ENCODE results near the gene C1GALT1. TPM values are rescaled to one million over a fixed set of nuclear protein-coding genes. Genes with fewer than 3 reads are reported as not detected.

The C1GALT1 gene
- total RNA-seq, 1 experiment from 2014 or later, result 46.1 TPM

- Histone ChIP-seq H3K4me1 (no peaks in the 10 kb centered on the region), H3K27ac (no peak overlapping the region), H3K27me3 (no peaks in the 10 kb centered on the region), H3K4me3 (no peak overlapping the region), H3K36me3 (0 out of 2 replicates have a peak, but pooled peaks cover 6% of the 10 kb centered on the region), H3K9me3 (replicated peaks) (no peaks in the 10 kb centered on the region)
- no peak for DNase-seq
Observed at GRCh38 chr7:7254908-7255307, 72.6 kb downstream of the C1GALT1 start.

GRCh38 chr7:7256731-7257274 is 74.5 kb downstream of the C1GALT1 start:
- DNase-seq, result no peak
- Histone ChIP-seq H3K27ac (no peak overlapping the region), H3K4me1 (no peaks in the 10 kb centered on the region)

GRCh38 chr7:7257899-7258692 is 75.8 kb downstream of the C1GALT1 start:
- H3K9me3 ChIP-seq (replicated peaks), result 0 out of 2 replicates have a peak, but pooled peaks cover 2% of the 10 kb centered on the region
- DNase-seq, result no peak
- 0 out of 2 replicates have a peak, but pooled peaks cover 6% of the 10 kb centered on the region for H3K36me3 ChIP-seq
- no peaks in the 10 kb centered on the region for H3K27me3 ChIP-seq
- no peaks in the 10 kb centered on the region for H3K4me1 ChIP-seq
- H3K4me3 ChIP-seq, result no peak overlapping the region
- H3K27ac ChIP-seq, result no peak overlapping the region

More at GRCh38 chr7:7256731-7257274, 74.5 kb downstream of the C1GALT1 start:
- Histone ChIP-seq H3K36me3 (0 out of 2 replicates have a peak, but pooled peaks cover 6% of the 10 kb centered on the region), H3K4me3 (no peak overlapping the region), H3K9me3 (replicated peaks) (0 out of 2 replicates have a peak, but pooled peaks cover 2% of the 10 kb centered on the region), H3K27me3 (no peaks in the 10 kb centered on the region)

GRCh38 chr7:7261863-7262262 is 79.5 kb downstream of the C1GALT1 start:
- 0 out of 2 replicates have a peak, but pooled peaks cover 6% of the 10 kb centered on the region for H3K36me3 ChIP-seq
- H3K9me3 ChIP-seq (replicated peaks), result 0 out of 2 replicates have a peak, but pooled peaks cover 2% of the 10 kb centered on the region
- H3K27me3 ChIP-seq, result no peaks in the 10 kb centered on the region
- H3K4me3 ChIP-seq, result no peak overlapping the region
- H3K4me1 ChIP-seq, result peaks cover 24% of the 10 kb centered on the region
- H3K27ac ChIP-seq, result no peak overlapping the region
- DNase-seq, result no peak

GRCh38 chr7:7263297-7264230 is 81.2 kb downstream of the C1GALT1 start:
- Histone ChIP-seq H3K9me3 (replicated peaks) (0 out of 2 replicates have a peak, but pooled peaks cover 2% of the 10 kb centered on the region), H3K27me3 (no peaks in the 10 kb centered on the region), H3K36me3 (0 out of 2 replicates have a peak, but pooled peaks cover 2% of the 10 kb centered on the region), H3K4me1 (peaks cover 24% of the 10 kb centered on the region), H3K4me3 (no peak overlapping the region), H3K27ac (no peak overlapping the region)
- peak; percentile 32 to 47 for DNase-seq

- peak; percentile 47 to 70 for DNase-seq
- Histone ChIP-seq H3K27me3 (no peaks in the 10 kb centered on the region), H3K9me3 (replicated peaks) (0 out of 2 replicates have a peak, but pooled peaks cover 2% of the 10 kb centered on the region), H3K27ac (no peak overlapping the region), H3K36me3 (no peaks in the 10 kb centered on the region), H3K4me1 (peaks cover 24% of the 10 kb centered on the region), H3K4me3 (no peak overlapping the region)
Observed at GRCh38 chr7:7264306-7265040, 82.1 kb downstream of the C1GALT1 start.

- H3K27ac ChIP-seq, result no peak overlapping the region
- 0 out of 2 replicates have a peak, but pooled peaks cover 2% of the 10 kb centered on the region for H3K9me3 ChIP-seq (replicated peaks)
- no peaks in the 10 kb centered on the region for H3K36me3 ChIP-seq
- no peak overlapping the region for H3K4me3 ChIP-seq
- DNase-seq, result peak; percentile 69 to 90
- H3K27me3 ChIP-seq, result no peaks in the 10 kb centered on the region
- H3K4me1 ChIP-seq, result peaks cover 31% of the 10 kb centered on the region
Observed at GRCh38 chr7:7265081-7266075, 83.0 kb downstream of the C1GALT1 start.

- Histone ChIP-seq H3K27ac (no peak overlapping the region), H3K27me3 (no peaks in the 10 kb centered on the region), H3K9me3 (replicated peaks) (0 out of 2 replicates have a peak, but pooled peaks cover 1% of the 10 kb centered on the region), H3K36me3 (no peaks in the 10 kb centered on the region), H3K4me1 (peaks cover 40% of the 10 kb centered on the region), H3K4me3 (no peak overlapping the region)
- no peak for DNase-seq
Observed at GRCh38 chr7:7266257-7266881, 84.0 kb downstream of the C1GALT1 start.

GRCh38 chr7:7271094-7271874 is 88.9 kb downstream of the C1GALT1 start:
- H3K36me3 ChIP-seq, result no peaks in the 10 kb centered on the region
- peak; percentile 78 to 80 for DNase-seq
- peak overlapping the region; percentile 41 for H3K27ac ChIP-seq
- no peaks in the 10 kb centered on the region for H3K9me3 ChIP-seq (replicated peaks)
- H3K27me3 ChIP-seq, result no peaks in the 10 kb centered on the region
- H3K4me3 ChIP-seq, result peak overlapping the region; percentile 19
- peaks cover 21% of the 10 kb centered on the region for H3K4me1 ChIP-seq

GRCh38 chr7:7272294-7272693 is 90.0 kb downstream of the C1GALT1 start:
- H3K36me3 ChIP-seq, result no peaks in the 10 kb centered on the region
- no peak overlapping the region for H3K4me3 ChIP-seq
- no peak for DNase-seq

GRCh38 chr7:7274782-7275181 is 92.4 kb downstream of the C1GALT1 start:
- Histone ChIP-seq H3K4me3 (no peak overlapping the region), H3K27me3 (no peaks in the 10 kb centered on the region), H3K36me3 (no peaks in the 10 kb centered on the region), H3K27ac (no peak overlapping the region), H3K9me3 (replicated peaks) (no peaks in the 10 kb centered on the region; the same call in 1 of the 2 replicates), H3K4me1 (peaks cover 20% of the 10 kb centered on the region)
- DNase-seq, result no peak

More at GRCh38 chr7:7272294-7272693, 90.0 kb downstream of the C1GALT1 start:
- Histone ChIP-seq H3K9me3 (replicated peaks) (no peaks in the 10 kb centered on the region), H3K27ac (no peak overlapping the region), H3K27me3 (no peaks in the 10 kb centered on the region), H3K4me1 (peaks cover 21% of the 10 kb centered on the region)

- Histone ChIP-seq H3K36me3 (no peaks in the 10 kb centered on the region), H3K4me1 (peaks cover 7% of the 10 kb centered on the region), H3K4me3 (no peak overlapping the region), H3K27ac (no peak overlapping the region), H3K9me3 (replicated peaks) (no peaks in the 10 kb centered on the region; the same call in 1 of the 2 replicates), H3K27me3 (no peaks in the 10 kb centered on the region)
- no peak for DNase-seq
Observed at GRCh38 chr7:7276161-7276560, 93.8 kb downstream of the C1GALT1 start.
